Activated T-cell treated with anti-CD3 and anti-CD28 coated beads for 1 hour (primary cell): ENCODE data around the gene ZMYM5.
A peak's percentile ranks its signal among the peaks of the same experiment; 100 is the strongest.
"Not testable (repeated sequence)": the region's sequence is repeated elsewhere in the genome, so short reads cannot be mapped to it uniquely, and the experiment has no call there.

Source experiments
- DNase-seq: peaks from one replicate; pipeline ENCODE4 v3.0.0-alpha.2; 2020; ENCODE audit warnings: low read depth

Gene ZMYM5

GRCh38 chr13:19863323-19864023 is at the start of gene ZMYM5:
TSS of gene ZMYM5 (minus strand) at chr13:19863649. CDS start at chr13:19852180, 11,469 bp downstream.
- DNase-seq: peak; percentile 88

- DNase-seq: no peak
Measured at GRCh38 chr13:19910336-19911072, 47.1 kb upstream of the ZMYM5 start.

- no peak for DNase-seq
Measured at GRCh38 chr13:19908350-19908986, 45.0 kb upstream of the ZMYM5 start.

GRCh38 chr13:19905487-19906195 is 42.2 kb upstream of the ZMYM5 start:
- DNase-seq: not testable (repeated sequence)

GRCh38 chr13:19890030-19890429 is 26.6 kb upstream of the ZMYM5 start:
- no peak for DNase-seq

GRCh38 chr13:19888799-19889198 is 25.4 kb upstream of the ZMYM5 start:
- no peak for DNase-seq

GRCh38 chr13:19882231-19882630 is 18.8 kb upstream of the ZMYM5 start:
- DNase-seq: no peak

GRCh38 chr13:19881641-19882040 is 18.2 kb upstream of the ZMYM5 start:
- DNase-seq: no peak

GRCh38 chr13:19864746-19865309 is 1.4 kb upstream of the ZMYM5 start:
- DNase-seq: peak; percentile 58

GRCh38 chr13:19864024-19864745 is 736 bp upstream of the ZMYM5 start:
- peak; percentile 39 for DNase-seq

- peak; percentile 18 for DNase-seq
Measured at GRCh38 chr13:19862481-19863313, 752 bp downstream of the ZMYM5 start.

GRCh38 chr13:19861762-19862161 is 1.7 kb downstream of the ZMYM5 start:
- no peak for DNase-seq

GRCh38 chr13:19860884-19861655 is 2.4 kb downstream of the ZMYM5 start:
- DNase-seq: no peak

GRCh38 chr13:19857637-19858036 is 5.8 kb downstream of the ZMYM5 start:
- not testable (repeated sequence) for DNase-seq

GRCh38 chr13:19852766-19853165 is 10.7 kb downstream of the ZMYM5 start:
- DNase-seq: no peak

GRCh38 chr13:19845758-19846157 is 17.7 kb downstream of the ZMYM5 start:
- DNase-seq: no peak

- DNase-seq: no peak
Measured at GRCh38 chr13:19838865-19839275, 24.6 kb downstream of the ZMYM5 start.

GRCh38 chr13:19836472-19836871 is 27.0 kb downstream of the ZMYM5 start:
- no peak for DNase-seq

GRCh38 chr13:19834704-19835103 is 28.7 kb downstream of the ZMYM5 start:
- DNase-seq: no peak

- DNase-seq: no peak
Measured at GRCh38 chr13:19822673-19823072, 40.8 kb downstream of the ZMYM5 start.
